HEK293T (cell line): Measurements from ENCODE around the gene UTS2.

ENCODE experiments used
- CTCF ChIA-PET: fragments of 350-600 bp; formaldehyde crosslinking; extraction: SDS; loops from one replicate; lab custom pipeline; 2021; ENCODE audit warnings: antibody characterized with exemption, inconsistent platforms; lab: Yijun Ruan, JAX
- POLR2A ChIA-PET: fragments of 350-600 bp; formaldehyde crosslinking; extraction: SDS; loops from one replicate; lab custom pipeline; 2020; ENCODE audit warnings: antibody characterized with exemption, inconsistent platforms; lab: Yijun Ruan, JAX
- DNase-seq: peaks from one replicate; pipeline ENCODE4 v3.0.0; 2012; ENCODE audit warnings: mixed read lengths; ENCODE audit errors: extremely low spot score
- ARNT ChIP-seq: fragments of 450-650 bp; IDR thresholded peaks from 2 replicates; pipeline ENCODE4 v1.6.1; 2017; ENCODE audit warnings: mild to moderate bottlenecking
- BHLHE40 ChIP-seq: fragments of 450-650 bp; IDR thresholded peaks from 2 replicates; pipeline ENCODE4 v1.6.1; 2016; ENCODE audit warnings: mild to moderate bottlenecking, moderate library complexity, borderline replicate concordance
- CTBP1 ChIP-seq: fragments of 450-650 bp; IDR thresholded peaks from 2 replicates; pipeline ENCODE4 v1.6.1; 2016; ENCODE audit warnings: borderline replicate concordance
- ELF4 ChIP-seq: fragments of 450-650 bp; IDR thresholded peaks from 2 replicates; pipeline ENCODE4 v1.6.1; 2017; ENCODE audit warnings: antibody characterized with exemption
- FOXA1 ChIP-seq: fragments of 450-650 bp; IDR thresholded peaks from 2 replicates; pipeline ENCODE4 v1.6.1; 2016; ENCODE audit warnings: mild to moderate bottlenecking
- FOXK2 ChIP-seq: fragments of 450-650 bp; IDR thresholded peaks from 2 replicates; pipeline ENCODE4 v1.6.1; 2016; ENCODE audit warnings: mild to moderate bottlenecking
- FOXM1 ChIP-seq: fragments of 450-650 bp; IDR thresholded peaks from 2 replicates; pipeline ENCODE4 v1.6.1; 2017; ENCODE audit warnings: mild to moderate bottlenecking, borderline replicate concordance
- HDGF ChIP-seq: fragments of 450-650 bp; IDR thresholded peaks from 2 replicates; pipeline ENCODE4 v1.6.1; 2017; ENCODE audit warnings: antibody characterized with exemption, borderline replicate concordance
- L3MBTL2 ChIP-seq: fragments of 450-650 bp; conservative IDR thresholded peaks from 2 replicates; pipeline ENCODE4 v1.6.1; 2016; ENCODE audit warnings: mild to moderate bottlenecking
- LEF1 ChIP-seq: fragments of 450-650 bp; IDR thresholded peaks from 2 replicates; pipeline ENCODE4 v1.6.1; 2017; ENCODE audit warnings: mild to moderate bottlenecking, borderline replicate concordance
- NFRKB ChIP-seq: fragments of 450-650 bp; IDR thresholded peaks from 2 replicates; pipeline ENCODE4 v1.6.1; 2016; ENCODE audit warnings: mild to moderate bottlenecking, moderate library complexity
- PKNOX1 ChIP-seq: fragments of 450-650 bp; IDR thresholded peaks from 2 replicates; pipeline ENCODE4 v1.6.1; 2016
- SP1 ChIP-seq: fragments of 450-650 bp; IDR thresholded peaks from 2 replicates; pipeline ENCODE4 v1.6.1; 2017
- SUZ12 ChIP-seq: fragments of 450-650 bp; IDR thresholded peaks from 2 replicates; pipeline ENCODE4 v1.6.1; 2016; ENCODE audit warnings: mild to moderate bottlenecking
- TARDBP ChIP-seq: fragments of 450-650 bp; IDR thresholded peaks from 2 replicates; pipeline ENCODE4 v1.6.1; 2016
- ZNF384 ChIP-seq: fragments of 450-650 bp; IDR thresholded peaks from 2 replicates; pipeline ENCODE4 v1.6.1; 2016

The UTS2 gene

GRCh38 chr1:7879228-7879627, 26.4 kb upstream of the UTS2 start:
- TF ChIP-seq ELF4 = no peak
- TF ChIP-seq CTBP1 = no peak
- no peak for TF ChIP-seq ARNT
- no peak for TF ChIP-seq PKNOX1
- TF ChIP-seq FOXK2 = no peak
- CTCF ChIA-PET = interaction anchor here (0.7 kb wide), 1 partner anchor 96 kb away, joined by 6 read pairs; no protein-coding TSS in a partner anchor
- no peak for DNase-seq
- POLR2A ChIA-PET = no interaction called here

GRCh38 chr1:7878027-7878426, 25.2 kb upstream of the UTS2 start:
- TF ChIP-seq BHLHE40 (no peak), FOXA1 (no peak), NFRKB (no peak), TARDBP (no peak), LEF1 (no peak), FOXK2 (no peak), HDGF (no peak), PKNOX1 (no peak), ELF4 (no peak), L3MBTL2 (no peak), SP1 (no peak), SUZ12 (no peak), FOXM1 (no peak), ZNF384 (no peak), ARNT (no peak), CTBP1 (no peak)
- ChIA-PET CTCF (no interaction called here), POLR2A (no interaction called here)
- DNase-seq = no peak

DNA sequence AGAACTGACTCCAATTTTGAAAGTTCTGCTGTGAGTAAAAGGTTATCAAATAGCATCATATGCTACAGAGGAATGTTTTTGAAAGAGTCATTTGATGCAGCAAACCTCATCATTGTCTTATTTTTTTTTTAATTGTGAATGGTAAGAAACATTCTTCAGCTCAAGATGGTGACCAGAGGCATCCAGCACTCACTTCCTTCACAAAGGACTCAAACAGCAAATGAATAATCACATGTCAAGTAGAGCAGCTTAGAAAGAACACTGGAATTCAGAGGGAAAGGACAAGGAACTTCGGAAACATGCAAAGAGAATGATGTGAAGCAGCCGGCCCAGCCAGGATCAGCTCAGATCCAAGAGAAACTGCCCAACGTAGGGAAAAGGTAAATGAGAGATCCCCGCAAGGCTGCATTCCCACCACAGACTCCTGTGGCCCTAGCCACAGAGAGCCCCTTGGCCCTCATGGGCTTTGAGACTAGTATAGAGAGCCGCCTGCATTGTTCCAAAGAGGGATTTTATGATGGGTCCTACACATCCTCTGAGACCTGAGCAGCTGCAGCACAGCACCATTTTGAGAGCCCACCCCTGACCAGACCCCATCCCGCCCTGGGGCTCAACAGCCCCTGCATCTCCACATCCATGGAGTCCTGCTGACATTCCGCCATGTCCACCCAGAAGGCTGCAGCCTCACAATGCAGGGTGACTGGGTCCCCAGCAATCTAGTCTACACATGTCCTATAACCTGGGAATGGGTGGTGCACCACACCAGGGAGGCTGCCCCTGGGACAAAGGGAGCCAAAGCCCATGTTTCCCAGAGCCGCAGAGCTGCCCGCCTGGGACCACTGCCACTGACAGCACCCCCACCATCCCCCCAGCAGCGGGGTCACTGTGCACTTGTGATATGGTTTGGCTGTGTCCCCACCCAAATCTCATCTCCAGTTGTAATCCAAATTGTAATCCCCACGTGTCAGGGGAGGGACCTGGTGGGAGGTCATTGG, 21.2 kb upstream of the UTS2 start:
- TF ChIP-seq BHLHE40 (no peak), FOXM1 (no peak), LEF1 (no peak), SUZ12 (no peak), TARDBP (no peak), ARNT (no peak), HDGF (no peak), FOXA1 (no peak), NFRKB (no peak), FOXK2 (no peak), CTBP1 (no peak), SP1 (no peak), PKNOX1 (no peak), L3MBTL2 (no peak)
- ChIA-PET CTCF (no interaction called here), POLR2A (no interaction called here)
- no peak for DNase-seq

GRCh38 chr1:7871136-7871535, 18.3 kb upstream of the UTS2 start:
- no peak for DNase-seq
- POLR2A ChIA-PET = no interaction called here
- CTCF ChIA-PET = no interaction called here
- no peak for TF ChIP-seq ELF4
- TF ChIP-seq ARNT = no peak
- TF ChIP-seq FOXK2 = no peak
- no peak for TF ChIP-seq SUZ12
- no peak for TF ChIP-seq HDGF
- TF ChIP-seq FOXA1 = no peak
- TF ChIP-seq SP1 = no peak
- no peak for TF ChIP-seq BHLHE40
- TF ChIP-seq NFRKB = no peak
- no peak for TF ChIP-seq PKNOX1
- no peak for TF ChIP-seq ZNF384

- DNase-seq = no peak
- ChIA-PET POLR2A (no interaction called here), CTCF (no interaction called here)
- no peak for TF ChIP-seq PKNOX1
- TF ChIP-seq ARNT = no peak
- TF ChIP-seq NFRKB = no peak
- no peak for TF ChIP-seq LEF1
- no peak for TF ChIP-seq HDGF
- no peak for TF ChIP-seq FOXK2
- no peak for TF ChIP-seq ELF4
- TF ChIP-seq FOXA1 = no peak
- TF ChIP-seq TARDBP = no peak
- no peak for TF ChIP-seq SUZ12
- no peak for TF ChIP-seq BHLHE40
- no peak for TF ChIP-seq SP1
- TF ChIP-seq L3MBTL2 = no peak
- TF ChIP-seq CTBP1 = no peak
- TF ChIP-seq FOXM1 = no peak
- no peak for TF ChIP-seq ZNF384
Measured at GRCh38 chr1:7869136-7869920, 16.5 kb upstream of the UTS2 start.
